NCI-H524 (cell line): Measurements from ENCODE around the gene KRT9.
"Not testable (repeated sequence)": the region's sequence is repeated elsewhere in the genome, so short reads cannot be mapped to it uniquely, and the experiment has no call there.

Experiments
- DNase-seq, 2 experiments: peaks; one replicate each; lab custom pipeline; 2025; lab: John Stamatoyannopoulos, UW

Gene KRT9

DNA sequence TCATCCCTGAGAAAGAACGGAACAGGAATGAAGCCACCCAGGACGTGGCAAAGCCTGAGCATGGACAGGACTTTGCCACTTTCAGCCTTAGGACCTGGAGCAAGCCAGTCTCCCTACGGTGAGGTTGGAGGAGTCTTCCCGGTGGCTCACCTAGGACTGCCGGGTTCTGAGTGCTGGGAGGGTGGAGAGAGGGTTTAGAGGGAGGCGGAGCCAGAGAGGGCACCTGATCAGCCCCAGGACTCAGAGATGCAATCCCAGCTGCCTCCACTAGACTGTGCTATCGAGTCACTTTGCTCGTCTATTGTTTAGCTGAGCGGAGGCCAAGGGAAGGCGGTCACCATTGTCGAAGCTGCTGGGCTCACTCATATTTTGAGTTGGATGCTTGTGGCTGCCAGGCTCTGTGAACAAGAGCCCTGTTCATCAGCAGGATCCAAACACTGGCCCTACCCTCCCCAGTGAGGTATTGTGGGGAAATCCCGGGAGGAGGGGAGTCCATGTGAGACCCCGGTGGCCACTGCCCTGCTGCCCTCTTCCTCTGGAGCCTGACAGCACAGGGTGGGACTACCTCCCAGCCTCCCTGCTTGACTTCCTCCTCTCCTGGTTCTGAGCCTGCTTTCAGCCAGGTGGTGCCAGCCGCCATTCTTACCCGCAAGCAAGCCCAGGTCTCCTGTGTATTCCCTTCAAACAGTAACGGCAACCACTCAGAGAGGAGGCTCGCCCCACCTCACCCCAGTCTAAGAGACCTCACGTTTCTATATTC lies 7.8 kb upstream of the KRT9 start:
- peak; percentile 48 to 58 for DNase-seq

GRCh38 chr17:41578971-41579370 lies 7.1 kb upstream of the KRT9 start:
- DNase-seq: no peak

DNA sequence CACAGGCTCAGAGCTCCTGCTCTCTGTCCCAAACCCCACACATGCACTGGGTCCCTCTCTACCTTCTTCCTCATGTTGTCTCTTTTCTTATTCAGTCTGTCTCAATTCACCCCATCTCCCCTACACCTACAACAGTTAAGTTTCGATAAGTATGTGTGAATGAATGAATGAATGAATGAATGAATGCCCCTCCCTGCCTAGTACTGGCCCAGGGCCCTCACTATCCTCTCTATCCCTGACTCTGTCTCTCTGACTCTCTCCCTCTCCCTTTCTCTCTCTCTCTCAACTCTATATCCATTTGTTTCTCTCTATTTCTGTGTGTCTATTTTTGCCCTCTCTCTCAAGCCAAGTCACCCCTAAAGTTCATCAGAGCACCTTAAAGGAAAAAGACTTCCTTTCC lies 6.7 kb upstream of the KRT9 start:
- DNase-seq: no peak

GRCh38 chr17:41576740-41577139 lies 4.9 kb upstream of the KRT9 start:
- not testable (repeated sequence) for DNase-seq

DNA sequence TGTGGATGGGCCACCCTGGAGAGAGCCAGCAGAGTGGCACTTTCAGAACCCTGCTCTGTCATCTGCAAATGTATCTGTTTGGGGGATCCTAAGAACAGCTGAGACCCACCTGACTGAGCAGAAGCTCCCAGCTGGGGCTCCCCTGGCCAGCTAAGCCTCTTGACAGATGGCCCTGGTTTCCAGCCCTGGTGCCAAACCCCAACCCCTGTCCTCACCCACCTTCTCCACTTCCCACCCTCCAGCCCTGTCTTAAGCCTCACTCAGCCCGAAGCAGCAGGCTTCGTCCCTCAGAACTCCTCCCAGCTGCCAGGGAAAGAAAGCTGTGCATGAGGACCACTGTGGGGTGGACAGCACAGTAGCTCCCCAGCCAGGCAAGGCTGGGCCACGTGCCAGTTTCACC lies 3.5 kb upstream of the KRT9 start:
- DNase-seq: no peak

DNA sequence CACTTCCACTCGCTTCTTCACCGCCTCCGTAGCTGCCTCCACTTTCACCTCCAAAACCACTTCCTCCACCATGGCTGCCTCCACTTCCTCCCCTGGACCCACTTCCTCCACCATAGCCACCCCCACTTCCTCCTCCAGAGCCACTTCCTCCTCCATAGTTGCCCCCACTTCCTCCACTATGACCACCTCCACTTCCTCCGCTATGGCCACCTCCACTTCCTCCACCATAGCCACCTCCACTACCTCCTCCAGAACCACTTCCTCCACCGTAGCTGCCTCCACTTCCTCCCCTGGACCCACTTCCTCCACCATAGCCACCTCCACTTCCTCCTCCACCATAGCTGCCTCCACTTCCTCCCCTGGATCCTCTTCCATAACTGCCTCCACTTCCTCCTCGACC lies 4.5 kb downstream of the KRT9 start:
- DNase-seq: no peak

DNA sequence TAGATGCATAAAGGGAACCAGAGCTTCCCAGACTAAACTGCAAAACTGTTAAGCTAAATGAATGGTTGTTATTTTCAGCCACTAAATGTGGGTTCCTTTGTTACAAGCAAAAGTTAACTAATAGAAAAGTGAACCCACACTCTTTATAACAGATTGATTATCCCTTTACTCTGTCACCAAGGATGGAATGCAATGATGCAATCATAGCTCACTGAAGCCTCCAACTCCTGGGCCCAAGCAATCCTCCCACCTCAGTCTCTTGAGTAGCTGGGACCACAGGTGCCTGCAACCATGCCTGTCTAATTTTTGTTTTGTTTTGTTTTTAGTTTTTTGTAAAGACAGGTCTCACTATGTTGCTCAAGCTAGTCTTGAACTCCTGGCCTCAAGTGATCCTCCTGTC lies 6.5 kb downstream of the KRT9 start:
- DNase-seq: no peak

DNA sequence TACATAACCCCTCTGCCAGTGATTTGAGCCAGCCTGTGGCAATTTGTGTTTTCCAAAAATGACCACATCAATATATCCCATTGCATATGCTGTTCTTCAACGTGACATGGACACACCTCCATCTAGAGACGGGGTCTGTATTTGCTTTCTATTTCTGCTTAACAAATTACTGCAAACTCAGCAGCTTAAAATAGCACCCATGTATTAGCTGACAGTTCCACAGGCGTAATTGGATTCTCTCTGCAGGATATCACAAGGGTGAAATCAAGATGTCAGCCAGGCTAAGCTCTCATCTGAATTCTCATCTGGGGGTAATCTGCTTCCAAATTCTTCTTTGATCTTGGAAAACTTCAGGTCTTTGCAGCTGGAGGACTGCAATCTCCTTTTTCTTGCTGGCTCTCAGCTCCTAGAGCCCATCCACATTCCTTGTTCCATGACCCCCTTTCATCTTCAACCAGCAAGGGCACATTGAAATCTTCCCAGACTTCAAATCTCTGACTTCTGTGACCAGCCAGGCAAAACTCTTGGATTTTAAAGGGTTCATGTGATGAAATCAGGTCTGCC lies 8.2 kb downstream of the KRT9 start:
- no peak for DNase-seq

- no peak for DNase-seq
Observed at GRCh38 chr17:41561554-41561953, 10.3 kb downstream of the KRT9 start.

- no peak for DNase-seq
Observed at GRCh38 chr17:41559548-41559947, 12.3 kb downstream of the KRT9 start.

DNA sequence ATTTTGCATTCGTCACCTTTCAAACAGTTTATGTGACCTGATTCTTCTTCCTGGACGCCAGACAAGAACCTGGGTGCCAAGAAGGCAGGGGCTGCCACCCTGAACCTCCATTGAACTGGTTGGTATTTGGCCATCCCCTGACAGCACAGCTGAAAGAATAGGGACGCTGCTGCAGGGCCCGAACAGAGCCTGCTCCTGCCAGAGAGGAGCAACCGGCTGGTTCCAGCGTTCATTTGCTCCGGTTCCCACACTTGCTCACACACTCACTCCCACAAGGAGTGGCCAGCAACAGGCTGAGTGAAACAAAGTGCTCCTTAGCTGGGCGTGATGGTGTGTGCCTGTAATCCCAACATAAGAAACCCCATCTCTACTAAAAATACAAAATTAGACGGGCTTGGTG lies 14.9 kb downstream of the KRT9 start:
- DNase-seq: no peak

- DNase-seq: no peak
Observed at GRCh38 chr17:41556306-41556705, 15.6 kb downstream of the KRT9 start.

GRCh38 chr17:41555105-41555887 lies 16.6 kb downstream of the KRT9 start:
- DNase-seq: no peak

- no peak for DNase-seq
Observed at GRCh38 chr17:41553987-41554680, 17.7 kb downstream of the KRT9 start.

DNA sequence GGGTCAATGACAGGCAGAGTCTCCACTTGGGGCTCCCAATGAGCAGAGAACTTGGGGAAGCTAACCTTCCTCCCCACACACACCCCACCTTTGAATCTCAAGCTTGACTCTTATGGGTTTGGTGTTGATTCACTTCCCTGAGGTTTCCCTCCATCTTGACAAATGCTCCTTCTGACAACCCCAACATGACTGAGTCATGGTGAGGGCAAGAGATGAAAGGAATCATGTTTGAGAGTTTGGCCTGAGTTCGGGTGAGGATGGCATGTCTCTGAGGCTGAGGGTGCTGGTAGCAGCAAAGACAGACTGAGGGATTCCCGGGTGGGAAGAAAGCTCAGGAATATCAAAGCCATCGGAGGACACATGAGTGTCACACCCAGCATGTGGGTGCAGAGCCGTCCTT lies 18.7 kb downstream of the KRT9 start:
- DNase-seq: no peak

DNA sequence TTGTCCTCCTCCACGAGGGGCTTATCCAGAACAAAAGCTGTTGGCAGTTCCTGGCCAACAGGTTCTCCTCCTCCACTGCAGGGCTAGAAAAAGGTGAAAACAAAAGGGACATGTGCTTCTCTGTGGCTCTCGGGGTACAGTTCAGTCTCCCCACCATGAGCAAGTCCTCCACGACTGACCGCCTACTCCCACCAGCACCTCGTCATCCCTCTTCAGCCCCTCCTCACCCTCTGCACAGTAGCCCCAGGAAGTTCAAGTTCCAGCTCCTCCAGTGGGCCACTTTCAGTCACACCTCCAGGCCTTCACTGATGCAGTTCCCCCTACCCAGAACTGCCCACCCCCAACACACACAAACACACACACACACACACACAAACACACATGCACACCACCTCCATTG lies 19.4 kb downstream of the KRT9 start:
- no peak for DNase-seq

DNA sequence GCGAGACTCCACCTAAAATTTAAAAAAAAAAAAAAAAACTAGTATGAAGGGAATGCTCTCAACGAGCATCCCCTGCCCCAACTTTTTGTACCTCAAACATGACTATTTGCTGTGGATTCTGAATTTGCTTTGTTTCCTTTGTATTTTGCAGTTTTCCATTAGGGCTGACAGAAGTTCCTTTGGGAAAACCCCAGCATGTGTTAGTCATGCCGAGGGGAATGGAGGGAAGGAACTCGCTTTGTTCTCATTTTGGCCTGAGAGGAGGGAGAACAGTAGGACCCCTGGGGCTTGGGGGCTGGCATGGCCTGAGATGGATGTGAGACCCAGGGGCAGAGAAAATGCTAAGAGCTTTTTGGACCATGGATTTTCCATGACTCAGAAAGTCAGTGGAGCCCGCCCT lies 20.5 kb downstream of the KRT9 start:
- no peak for DNase-seq

- DNase-seq: no peak
Observed at GRCh38 chr17:41549596-41550039, 22.2 kb downstream of the KRT9 start.

DNA sequence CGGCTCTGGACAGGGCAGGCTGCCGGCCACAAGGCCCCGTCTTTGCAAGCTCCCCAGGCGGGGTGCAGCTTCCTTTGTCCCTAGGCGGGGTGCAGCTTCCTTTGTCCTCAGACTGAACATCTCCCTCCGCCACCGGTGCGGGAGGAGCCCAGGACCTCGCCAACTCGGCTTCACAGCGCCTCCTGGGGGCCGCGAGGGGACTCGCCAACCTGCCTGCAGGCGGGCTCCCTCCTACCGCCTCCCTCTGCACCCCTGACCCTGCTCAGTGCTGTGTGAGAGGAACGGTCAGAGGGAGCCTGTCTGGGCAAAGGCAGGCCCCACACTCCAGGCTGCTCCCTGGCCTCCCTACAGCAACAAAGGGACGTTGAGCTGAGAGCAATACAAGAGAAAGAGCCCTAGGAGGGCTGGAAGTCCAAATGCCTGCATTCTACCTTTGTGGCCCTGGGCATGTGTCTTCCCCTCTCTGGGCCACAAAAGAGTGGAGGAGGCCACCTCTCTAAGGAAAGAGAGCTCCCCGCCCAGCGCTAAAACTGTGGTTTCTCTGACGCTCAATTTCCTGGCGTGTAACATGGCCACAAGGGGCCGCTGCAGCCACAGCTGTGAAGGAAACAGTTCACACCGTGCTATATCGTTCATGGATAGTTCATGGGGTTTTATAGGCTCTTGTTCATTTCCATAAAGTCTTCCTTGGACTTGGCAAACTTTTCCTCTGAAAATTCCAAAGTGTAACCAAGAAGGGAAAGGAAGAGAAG lies 22.8 kb downstream of the KRT9 start:
- peak; percentile 20 to 51 for DNase-seq

DNA sequence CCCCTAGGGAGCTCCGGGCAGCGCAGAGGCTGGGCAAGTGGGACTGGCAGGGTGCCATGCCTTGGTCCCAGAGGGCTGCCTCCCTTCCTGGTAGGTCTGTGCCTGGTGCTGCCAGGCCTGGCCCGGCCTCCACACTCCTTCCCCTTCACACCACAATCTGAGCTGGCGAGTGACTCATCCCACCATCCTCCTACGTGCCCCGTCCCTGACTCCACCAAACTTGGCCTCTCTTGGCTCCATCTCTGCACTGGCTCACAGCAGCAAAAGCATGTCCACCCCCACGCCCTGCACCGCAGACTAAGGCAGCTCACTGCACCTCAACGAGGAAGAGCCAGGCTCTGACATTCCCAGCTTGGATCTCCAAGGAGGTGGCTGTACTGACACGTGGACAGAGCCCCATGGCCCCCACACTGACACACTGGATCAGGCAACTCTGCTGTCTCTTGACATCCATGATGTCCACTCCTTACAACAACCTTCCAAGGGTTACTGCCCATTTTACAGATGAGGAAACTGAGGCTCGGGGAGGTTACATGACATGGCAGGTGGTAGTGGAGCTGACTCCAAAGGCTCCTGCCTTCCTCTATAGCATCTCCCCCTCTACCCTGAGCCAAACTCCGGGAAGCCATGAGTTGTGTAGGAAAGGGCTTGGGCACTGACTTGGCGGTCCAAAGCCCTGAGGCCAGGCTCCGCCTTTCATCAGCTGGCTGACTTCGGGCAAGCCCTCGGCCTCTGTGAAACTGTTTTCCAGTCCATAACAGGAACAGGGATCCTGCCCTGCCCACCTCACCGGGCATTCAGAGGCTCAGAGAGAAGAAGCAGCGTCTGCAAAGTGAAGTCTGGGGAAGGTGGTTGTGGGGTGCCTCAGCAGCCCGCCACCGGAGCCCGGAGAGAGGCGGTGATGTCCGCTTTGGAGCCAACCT lies 23.7 kb downstream of the KRT9 start:
- DNase-seq: no peak

GRCh38 chr17:41547378-41547841 lies 24.4 kb downstream of the KRT9 start:
- DNase-seq: no peak
